Endothelial cell of umbilical vein (primary cell): ENCODE measurements around the gene LSP1. TPM values are rescaled to one million over a fixed set of nuclear protein-coding genes. Genes with fewer than 3 reads are reported as not detected.

Experiments used
- BruUV-seq: library from RNA; stranded (reverse); fragments of 400-500 nt; replicated peaks from 2 replicates; lab custom pipeline; 2021; lab: Mats Ljungman, UMichigan
- CTCF ChIA-PET: fragments of 300-600, 350-600 bp; sonication (Branson Sonifier 250); formaldehyde crosslinking; loops from one replicate; lab custom pipeline; 2021; ENCODE audit warnings: antibody characterized with exemption, inconsistent platforms; lab: Charles Lee
- POLR2A ChIA-PET: fragments of 300-600, 350-600 bp; sonication (Branson Sonifier 250); formaldehyde crosslinking; loops from one replicate; lab custom pipeline; 2021; ENCODE audit warnings: antibody characterized with exemption, inconsistent platforms; lab: Charles Lee
- DNase-seq: peaks from one replicate; pipeline ENCODE4 v3.0.0-alpha.2; 2011; ENCODE audit warnings: low read depth, low spot score
- FAIRE-seq: peaks from 2 replicates; lab custom pipeline; 2011; peaks lifted over from hg19 to GRCh38; lab: Jason Lieb, UNC
- H2AFZ ChIP-seq: 2 replicates; pipeline ENCODE4 v1.6.0; 2012; ENCODE audit warnings: low read depth, low read length, control low read depth, inconsistent platforms
- H3K27ac ChIP-seq: 2 replicates; pipeline ENCODE4 v1.5.1; 2011; ENCODE audit warnings: low read depth, mild to moderate bottlenecking, control low read depth, low read length, moderate library complexity; ENCODE audit not compliant: insufficient read depth
- H3K27me3 ChIP-seq, 2 experiments: 2 replicates each; pipeline versions ENCODE4 v1.6.0 to v1.6.1; 2011; ENCODE audit warnings: low read length in 2 of 2, mixed read lengths in 1 of 2; ENCODE audit not compliant: control insufficient read depth in 2 of 2, insufficient read depth in 2 of 2
- H3K36me3 ChIP-seq, 2 experiments: 2 replicates in 1 of 2; 3 replicates in 1 of 2; pipeline ENCODE4 v1.5.1; 2011; ENCODE audit warnings: low read length in 2 of 2, mild to moderate bottlenecking in 1 of 2, moderate library complexity in 1 of 2; ENCODE audit not compliant: control insufficient read depth in 2 of 2, insufficient read depth in 2 of 2; ENCODE audit errors: extremely low read depth in 1 of 2
- H3K4me1 ChIP-seq: 3 replicates; pipeline ENCODE4 v1.5.1; 2011; ENCODE audit warnings: mild to moderate bottlenecking, low read length; ENCODE audit not compliant: control insufficient read depth, insufficient read depth; ENCODE audit errors: extremely low read depth
- H3K4me2 ChIP-seq: 2 replicates; pipeline ENCODE4 v1.6.1; 2011; ENCODE audit warnings: low read length, control low read depth, mixed read lengths; ENCODE audit not compliant: insufficient read depth
- H3K4me3 ChIP-seq, 3 experiments: fragments of 200-600 bp in 1 of 3; sonication (generic), shearing (Covaris generic) in 1 of 3; replicated peaks in 1 of 3; 2 replicates each; pipeline ENCODE4 v1.5.1; 2011 to 2016; ENCODE audit warnings: control low read depth in 3 of 3, low read length in 3 of 3, mild to moderate bottlenecking in 2 of 3, inconsistent platforms in 1 of 3, low read depth in 1 of 3, moderate library complexity in 1 of 3; ENCODE audit not compliant: insufficient read depth in 1 of 3
- H3K79me2 ChIP-seq: 2 replicates; pipeline ENCODE4 v1.6.0; 2012; ENCODE audit warnings: low read length, inconsistent platforms; ENCODE audit not compliant: control insufficient read depth, insufficient read depth
- H3K9ac ChIP-seq: replicated peaks from 2 replicates; pipeline ENCODE3; 2011; ENCODE audit warnings: low read length, control low read depth; ENCODE audit not compliant: insufficient read depth; ENCODE audit errors: extremely low read depth
- H3K9me1 ChIP-seq: replicated peaks from 3 replicates; pipeline ENCODE4 v1.6.0; 2011; ENCODE audit warnings: mild to moderate bottlenecking, low read length; ENCODE audit not compliant: control insufficient read depth, insufficient read depth; ENCODE audit errors: extremely low read depth
- H3K9me3 ChIP-seq: replicated peaks from 2 replicates; pipeline ENCODE4 v1.5.1; 2012; ENCODE audit warnings: low read length, inconsistent platforms; ENCODE audit not compliant: control insufficient read depth, insufficient read depth
- H4K20me1 ChIP-seq: replicated peaks from 2 replicates; pipeline ENCODE3; 2011; ENCODE audit warnings: mild to moderate bottlenecking, low read length; ENCODE audit not compliant: control insufficient read depth, insufficient read depth; ENCODE audit errors: extremely low read depth
- dilution Hi-C: fragments of 300-500 bp; cut with MboI; formaldehyde crosslinking; loops from one replicate; pipeline ENCODE4 v1.15.0; 2019; ENCODE audit warnings: low sequenced_read_pairs; ENCODE audit not compliant: extremely low pct_ligation_motif_present
- intact Hi-C: fragments of 100-400 bp; cut with micrococcal nuclease; formaldehyde crosslinking; loops from one replicate; pipeline ENCODE4 v1.10.0; 2022
- polyA plus RNA-seq, 4 experiments: library from polyadenylated mRNA; depleted of rRNA in 3 of 4; stranded (reverse) in 3 of 4; unstranded in 1 of 4; fragments of >200 nt; gene quantifications; 2 replicates each; pipeline versions ENCODE4 v1.2.1 to v1.2.3, GENCODE V29; 2011 to 2012; ENCODE audit warnings: missing spikeins in 1 of 4
- total RNA-seq: library from RNA; stranded (reverse); gene quantifications from 2 replicates; pipeline ENCODE4 v1.2.3, GENCODE V29; 2021
- TF ChIP-seq, protein P1 (sequence below), 2 donors: IDR thresholded peaks; 1 replicate in 1 of 2; 2 replicates in 1 of 2; pipeline ENCODE4 v1.5.1; 2011; ENCODE audit warnings: low read length in 2 of 2, mild to moderate bottlenecking in 2 of 2, moderate library complexity in 2 of 2, control low read depth in 1 of 2, inconsistent platforms in 1 of 2, low read depth in 1 of 2; ENCODE audit not compliant: insufficient read depth in 1 of 2; ENCODE audit errors: extremely low read depth in 1 of 2
- TF ChIP-seq, protein P2 (sequence below): IDR thresholded peaks from 2 replicates; pipeline ENCODE4 v1.6.1; 2011; ENCODE audit not compliant: insufficient read depth, insufficient read length

Gene LSP1
- total and polyA plus RNA-seq, 2 donors (not counting 3 experiments of a cell fraction or from before 2014, with no cell fraction given): not detected

DNA sequence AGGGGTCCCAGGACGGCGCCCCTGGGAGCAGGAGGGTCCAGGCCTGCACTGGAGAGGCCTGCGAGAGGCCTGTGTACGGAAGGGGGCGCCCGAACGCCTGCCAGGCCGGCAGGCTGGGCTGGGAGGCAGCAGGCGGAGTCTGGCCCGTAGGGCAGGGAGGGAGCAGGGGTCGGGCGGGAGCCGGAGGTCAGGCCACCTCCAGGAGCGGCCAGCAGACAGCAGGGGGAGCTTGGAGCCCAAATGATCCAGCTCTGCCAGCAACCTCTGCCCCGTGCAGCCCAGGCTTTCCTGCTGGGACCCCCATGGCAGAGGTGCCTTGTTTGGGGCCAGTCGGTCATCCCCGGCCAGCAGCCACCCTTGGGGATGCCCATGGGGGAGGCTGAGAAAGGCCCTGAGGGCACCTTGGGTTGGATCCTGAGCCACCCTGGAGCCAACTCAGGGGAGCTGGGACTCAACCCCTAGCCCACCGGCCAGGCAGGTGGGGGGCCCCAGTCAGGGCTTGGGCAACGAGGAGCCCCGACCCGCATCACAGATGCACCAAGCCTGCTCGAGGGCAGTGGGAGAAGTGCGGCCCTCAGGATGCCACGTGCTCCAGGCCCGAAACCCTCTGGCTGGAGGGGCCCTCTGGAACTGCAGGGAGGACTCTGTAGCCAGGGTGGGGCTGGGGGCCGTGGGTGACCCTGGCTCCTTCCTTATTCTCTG, 27.7 kb upstream of the LSP1 start:
- POLR2A ChIA-PET: no interaction called here
- no peak for FAIRE-seq
- intact Hi-C loops: no loop called here

More for the DNA sequence above, 27.7 kb upstream of the LSP1 start:
- dilution Hi-C loops: no loop called here
- no peak for DNase-seq
- CTCF ChIA-PET: interaction anchor here (0.7 to 5.4 kb wide), 4 partner anchors 29 to 331 kb away, joined by 3 to 50 read pairs (median 5); no protein-coding TSS in a partner anchor
- Histone ChIP-seq H3K27me3 (no peaks in the 10 kb centered on the region), H2AFZ (no peak overlapping the region), H3K9me3 (no peaks in the 10 kb centered on the region), H3K36me3 (no peaks in the 10 kb centered on the region), H3K4me1 (peaks cover 3% of the 10 kb centered on the region), H3K79me2 (no peaks in the 10 kb centered on the region), H4K20me1 (no peaks in the 10 kb centered on the region), H3K4me3 (no peak overlapping the region), H3K4me2 (no peak overlapping the region), H3K9me1 (no peaks in the 10 kb centered on the region), H3K27ac (no peak overlapping the region), H3K9ac (no peak overlapping the region)
- TF ChIP-seq, protein P1, sequence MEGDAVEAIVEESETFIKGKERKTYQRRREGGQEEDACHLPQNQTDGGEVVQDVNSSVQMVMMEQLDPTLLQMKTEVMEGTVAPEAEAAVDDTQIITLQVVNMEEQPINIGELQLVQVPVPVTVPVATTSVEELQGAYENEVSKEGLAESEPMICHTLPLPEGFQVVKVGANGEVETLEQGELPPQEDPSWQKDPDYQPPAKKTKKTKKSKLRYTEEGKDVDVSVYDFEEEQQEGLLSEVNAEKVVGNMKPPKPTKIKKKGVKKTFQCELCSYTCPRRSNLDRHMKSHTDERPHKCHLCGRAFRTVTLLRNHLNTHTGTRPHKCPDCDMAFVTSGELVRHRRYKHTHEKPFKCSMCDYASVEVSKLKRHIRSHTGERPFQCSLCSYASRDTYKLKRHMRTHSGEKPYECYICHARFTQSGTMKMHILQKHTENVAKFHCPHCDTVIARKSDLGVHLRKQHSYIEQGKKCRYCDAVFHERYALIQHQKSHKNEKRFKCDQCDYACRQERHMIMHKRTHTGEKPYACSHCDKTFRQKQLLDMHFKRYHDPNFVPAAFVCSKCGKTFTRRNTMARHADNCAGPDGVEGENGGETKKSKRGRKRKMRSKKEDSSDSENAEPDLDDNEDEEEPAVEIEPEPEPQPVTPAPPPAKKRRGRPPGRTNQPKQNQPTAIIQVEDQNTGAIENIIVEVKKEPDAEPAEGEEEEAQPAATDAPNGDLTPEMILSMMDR (IDR thresholded peaks at IDR 0.05; ENCODE audit: extremely low read depth in 1 of 2, insufficient read depth in 1 of 2, low read depth in 1 of 2, low read length in 2 of 2): peak in 1 of 2 donors; percentile 63
- TF ChIP-seq, protein P2, sequence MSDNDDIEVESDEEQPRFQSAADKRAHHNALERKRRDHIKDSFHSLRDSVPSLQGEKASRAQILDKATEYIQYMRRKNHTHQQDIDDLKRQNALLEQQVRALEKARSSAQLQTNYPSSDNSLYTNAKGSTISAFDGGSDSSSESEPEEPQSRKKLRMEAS: no peak
- BruUV-seq: no TSS peak
